Transverse colon (tissue), 4 donors: ENCODE measurements around the gene RAB9A. TPM values are rescaled to one million over a fixed set of nuclear protein-coding genes. Genes with fewer than 3 reads are reported as not detected.
A peak's percentile ranks its signal among the peaks of the same experiment; 100 is the strongest.

Source experiments
- DNase-seq: peaks from one replicate; pipeline ENCODE4 v3.0.0-alpha.2; 2019
- H3K27ac ChIP-seq, 4 donors: fragments of 200-600 bp; sonication (generic); 2 replicates each; pipeline ENCODE4 v1.5.1; 2016 to 2018; ENCODE audit warnings: inconsistent platforms in 4 of 4
- H3K27me3 ChIP-seq: fragments of 200-600 bp; sonication (generic); 2 replicates; pipeline ENCODE4 v1.5.1; 2017; ENCODE audit warnings: inconsistent platforms
- H3K36me3 ChIP-seq, 4 donors: fragments of 200-600 bp; sonication (generic); 2 replicates each; pipeline ENCODE4 v1.5.1; 2017 to 2019; ENCODE audit warnings: inconsistent platforms in 4 of 4
- H3K4me1 ChIP-seq, 4 donors: fragments of 200-600 bp; sonication (generic); 2 replicates each; pipeline ENCODE4 v1.5.1; 2017 to 2020; ENCODE audit warnings: inconsistent platforms in 4 of 4
- H3K4me3 ChIP-seq, 4 donors: fragments of 200-600 bp; sonication (generic); 1 replicate in 1 of 4; 2 replicates in 3 of 4; pipeline versions ENCODE4 v1.5.1 to v1.6.1; 2017 to 2019; ENCODE audit warnings: inconsistent platforms in 4 of 4
- H3K9me3 ChIP-seq, 2 donors: fragments of 200-600 bp; sonication (generic); 2 replicates each; pipeline ENCODE4 v1.5.1; 2017 to 2019; ENCODE audit warnings: inconsistent platforms in 2 of 2
- EP300 ChIP-seq: sonication (generic); formaldehyde crosslinking; IDR thresholded peaks from one replicate; pipeline ENCODE4 v1.6.1; 2017; ENCODE audit warnings: antibody characterized with exemption, low read depth
- POLR2A ChIP-seq: fragments of 450-650 bp; IDR thresholded peaks from one replicate; pipeline ENCODE4 v1.6.1; 2016; ENCODE audit warnings: antibody characterized with exemption, mild to moderate bottlenecking, moderate library complexity
- POLR2AphosphoS5 ChIP-seq, 3 donors: sonication (generic); formaldehyde crosslinking; IDR thresholded peaks; one replicate each; pipeline ENCODE4 v1.6.1; 2016; ENCODE audit warnings: antibody characterized with exemption in 3 of 3
- WGBS, 2 donors: methylation state at CpG; one replicate each; pipeline ENCODE4 v1.1.5; 2018; ENCODE audit warnings: low coverage in 1 of 2; 5-methylcytosine and 5-hydroxymethylcytosine counted together
- in situ Hi-C, 4 donors: fragments of 200-750 bp; cut with MboI; loops; one replicate each; pipeline versions ENCODE4 v1.15.0 to v1.15.1; 2017; ENCODE audit warnings: low sequenced_read_pairs in 3 of 4, low pct_ligation_motif_present in 1 of 4, low pct_unique_long_range_greater_than_20kb in 1 of 4
- intact Hi-C: fragments of 100-400 bp; cut with DNase I; formaldehyde crosslinking; loops from one replicate; pipeline ENCODE4 v1.15.1; 2023; ENCODE audit warnings: low total_unique reads
- total RNA-seq, 4 donors: library from RNA; depleted of rRNA; stranded (reverse); fragments of >200 nt; gene quantifications; one replicate each; pipeline ENCODE4 v1.1.0, GENCODE V29; 2016
- TF ChIP-seq, protein P1 (sequence below), 5 experiments: fragments of 200-600 bp in 3 of 5; fragments of 450-650 bp in 2 of 5; sonication (generic) in 3 of 5; IDR thresholded peaks; 1 replicate in 2 of 5; 2 replicates in 3 of 5; pipeline ENCODE4 v1.5.1; 2016 to 2017; ENCODE audit warnings: antibody characterized with exemption in 5 of 5, inconsistent platforms in 3 of 5, mild to moderate bottlenecking in 2 of 5, moderate library complexity in 1 of 5

The RAB9A gene
- total RNA-seq, 4 donors from 2014 or later, result 4.8 to 34.7 (median 17.0) TPM

DNA sequence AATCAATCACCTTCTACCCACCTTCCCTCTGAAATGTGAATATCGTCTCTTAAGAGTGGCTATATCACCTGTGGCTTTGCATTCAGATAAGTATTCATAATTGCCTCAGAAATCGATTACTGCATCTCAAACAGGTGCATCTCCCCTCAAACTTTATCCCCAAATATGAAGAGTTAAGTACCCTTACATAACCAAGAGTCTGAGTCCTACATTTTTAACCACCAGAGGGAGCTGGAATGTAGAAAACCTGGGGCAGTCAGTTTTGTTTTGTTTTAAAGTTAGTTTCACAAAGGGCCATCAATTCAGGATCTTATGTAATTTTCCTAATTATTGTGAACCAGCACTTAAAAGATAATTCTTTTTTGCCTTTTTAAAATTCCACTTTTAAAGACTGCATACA, 30.3 kb upstream of the RAB9A start:
- WGBS, 2 donors, result 11% methylated on average over 2 of the region's 2 CpGs; no CpG with 5 or more reads in 1 of the 2 donors
- intact Hi-C loops (no loop called here), in situ Hi-C loops (loop anchor here (10.0 to 25.0 kb wide), 4 partner anchors 76 to 696 kb away; partner anchors contain the start of genes GEMIN8 (in 1 of the 4), OFD1 (in 1 of the 4) and TRAPPC2 (in 1 of the 4))
- Histone ChIP-seq H3K4me1 (peaks cover 0 to 17% (median 4%) of the 10 kb centered on the region in 4 donors), H3K27me3 (no peaks in the 10 kb centered on the region), H3K27ac (peak overlapping the region; percentile 2 to 62 (median 26)), H3K9me3 (no peaks in the 10 kb centered on the region), H3K36me3 (no peaks in the 10 kb centered on the region), H3K4me3 (no peak overlapping the region)
- TF ChIP-seq, protein P1, sequence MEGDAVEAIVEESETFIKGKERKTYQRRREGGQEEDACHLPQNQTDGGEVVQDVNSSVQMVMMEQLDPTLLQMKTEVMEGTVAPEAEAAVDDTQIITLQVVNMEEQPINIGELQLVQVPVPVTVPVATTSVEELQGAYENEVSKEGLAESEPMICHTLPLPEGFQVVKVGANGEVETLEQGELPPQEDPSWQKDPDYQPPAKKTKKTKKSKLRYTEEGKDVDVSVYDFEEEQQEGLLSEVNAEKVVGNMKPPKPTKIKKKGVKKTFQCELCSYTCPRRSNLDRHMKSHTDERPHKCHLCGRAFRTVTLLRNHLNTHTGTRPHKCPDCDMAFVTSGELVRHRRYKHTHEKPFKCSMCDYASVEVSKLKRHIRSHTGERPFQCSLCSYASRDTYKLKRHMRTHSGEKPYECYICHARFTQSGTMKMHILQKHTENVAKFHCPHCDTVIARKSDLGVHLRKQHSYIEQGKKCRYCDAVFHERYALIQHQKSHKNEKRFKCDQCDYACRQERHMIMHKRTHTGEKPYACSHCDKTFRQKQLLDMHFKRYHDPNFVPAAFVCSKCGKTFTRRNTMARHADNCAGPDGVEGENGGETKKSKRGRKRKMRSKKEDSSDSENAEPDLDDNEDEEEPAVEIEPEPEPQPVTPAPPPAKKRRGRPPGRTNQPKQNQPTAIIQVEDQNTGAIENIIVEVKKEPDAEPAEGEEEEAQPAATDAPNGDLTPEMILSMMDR (IDR thresholded peaks at IDR 0.05), result peak; percentile 51 to 79 (median 68)
- no peak for TF ChIP-seq POLR2A
- DNase-seq, result no peak

DNA sequence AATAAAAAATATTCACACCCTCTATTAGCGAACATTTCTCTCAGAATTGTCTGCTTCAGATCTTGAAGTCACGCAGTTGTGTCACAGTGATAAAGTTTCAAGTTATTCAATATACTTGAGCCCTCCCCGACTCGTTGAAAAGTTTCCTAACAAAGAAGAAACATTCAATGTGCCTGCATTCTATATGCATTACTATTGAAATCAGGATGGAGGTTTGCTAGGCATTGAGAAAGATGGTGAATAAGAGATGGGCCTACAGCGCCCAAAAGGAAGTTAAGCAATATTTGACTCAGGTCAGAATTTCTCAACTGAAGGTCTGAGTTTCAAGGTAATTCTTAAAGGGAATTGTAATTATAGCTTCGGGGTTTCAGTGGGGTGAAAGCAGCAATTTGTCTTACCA, 29.9 kb upstream of the RAB9A start:
- Histone ChIP-seq H3K4me1 (peaks cover 0 to 13% (median under 1%) of the 10 kb centered on the region in 4 donors), H3K27me3 (no peaks in the 10 kb centered on the region), H3K27ac (peak overlapping the region; percentile 2 to 62 (median 26)), H3K9me3 (no peaks in the 10 kb centered on the region), H3K36me3 (no peaks in the 10 kb centered on the region), H3K4me3 (no peak overlapping the region)
- intact Hi-C loops (no loop called here), in situ Hi-C loops (loop anchor here (10.0 to 25.0 kb wide), 4 partner anchors 76 to 697 kb away; partner anchors contain the start of genes GEMIN8 (in 1 of the 4), OFD1 (in 1 of the 4) and TRAPPC2 (in 1 of the 4))
- WGBS, 2 donors, result 46 to 48% methylated on average over 4 to 6 of the region's 6 CpGs
- no peak for DNase-seq
- TF ChIP-seq, protein P1 (IDR thresholded peaks at IDR 0.05), result no peak
- TF ChIP-seq POLR2AphosphoS5 (IDR thresholded peaks at IDR 0.05) (no peak), POLR2A (no peak), EP300 (no peak)

DNA sequence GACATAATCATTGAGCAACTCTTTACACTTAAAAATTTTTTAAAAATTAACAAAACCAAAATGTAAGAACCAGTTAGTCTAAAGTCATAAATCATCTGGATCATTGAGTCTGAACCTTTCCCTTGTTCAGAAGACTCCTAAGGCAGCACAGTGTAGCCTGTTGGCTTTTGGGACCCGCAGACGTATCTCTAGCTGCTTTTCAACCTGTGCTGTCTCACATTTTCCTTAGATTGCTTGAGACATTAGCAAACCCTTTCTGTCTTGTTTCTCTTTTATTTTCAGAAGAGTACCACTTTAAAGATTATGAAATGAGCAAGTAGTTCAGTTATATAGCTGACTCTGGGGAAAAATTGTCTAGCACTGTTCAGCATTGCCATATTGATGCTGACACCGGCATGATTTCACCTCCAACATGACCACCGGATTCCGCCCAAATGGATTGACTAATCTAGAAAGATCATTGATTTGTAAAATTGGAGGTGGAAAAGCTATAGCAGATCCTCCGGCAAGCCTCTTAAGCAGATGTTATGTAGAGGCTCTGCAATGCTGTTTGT, 27.1 kb upstream of the RAB9A start:
- in situ Hi-C loops, result loop anchor here in 3 of 4 donors (5.0 to 25.0 kb wide), 5 partner anchors 80 to 700 kb away; partner anchors contain the start of gene GEMIN8 (in 1 of the 3)
- peak overlapping the region; percentile 61 to 81 (median 72) for H3K27ac ChIP-seq

DNA sequence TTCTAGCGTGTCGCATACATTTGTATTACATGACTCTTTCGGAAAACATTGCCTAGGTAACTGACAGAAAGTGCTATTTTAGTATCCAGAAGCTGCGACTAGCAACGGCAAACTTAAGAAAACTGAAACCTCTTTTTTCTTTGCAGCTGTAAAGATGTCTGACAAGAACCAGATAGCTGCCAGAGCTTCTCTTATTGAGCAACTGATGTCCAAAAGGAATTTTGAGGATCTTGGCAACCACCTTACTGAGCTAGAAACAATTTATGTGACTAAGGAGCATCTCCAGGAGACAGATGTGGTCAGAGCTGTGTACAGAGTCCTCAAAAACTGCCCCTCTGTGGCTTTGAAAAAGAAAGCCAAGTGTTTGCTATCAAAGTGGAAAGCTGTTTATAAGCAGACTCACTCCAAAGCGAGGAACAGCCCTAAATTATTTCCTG, 26.6 kb upstream of the RAB9A start:
- Histone ChIP-seq H3K4me3 (peak overlapping the region in 2 of 4 donors; percentile 6 to 20), H3K27ac (peak overlapping the region; percentile 61 to 81 (median 72)), H3K36me3 (no peaks in the 10 kb centered on the region), H3K27me3 (no peaks in the 10 kb centered on the region), H3K4me1 (peaks cover 0 to 10% (median 0%) of the 10 kb centered on the region in 4 donors), H3K9me3 (no peaks in the 10 kb centered on the region)
- 65% methylated on average over 6 of the region's 6 CpGs; no CpG with 5 or more reads in 1 of the 2 donors for WGBS, 2 donors
- DNase-seq, result no peak
- in situ Hi-C loops, result loop anchor here in 3 of 4 donors (5.0 to 25.0 kb wide), 5 partner anchors 80 to 700 kb away; partner anchors contain the start of gene GEMIN8 (in 1 of the 3)
- intact Hi-C loops, result loop anchor here (10.0 kb wide), 1 partner anchor 72 kb away; the partner anchor contains the start of genes OFD1 and TRAPPC2
- TF ChIP-seq EP300 (no peak), POLR2A (no peak), POLR2AphosphoS5 (IDR thresholded peaks at IDR 0.05) (peak in 2 of 3 donors; percentile 73 to 76)
- TF ChIP-seq, protein P1 (IDR thresholded peaks at IDR 0.05), result no peak

More for the DNA sequence above, 27.1 kb upstream of the RAB9A start:
- H3K4me1 ChIP-seq, result peaks cover 0 to 10% (median 0%) of the 10 kb centered on the region in 4 donors
- no peak for TF ChIP-seq EP300
- no peak for TF ChIP-seq POLR2A
- TF ChIP-seq, protein P1 (IDR thresholded peaks at IDR 0.05), result no peak
- TF ChIP-seq POLR2AphosphoS5 (IDR thresholded peaks at IDR 0.05), result no peak
- H3K27me3 ChIP-seq, result no peaks in the 10 kb centered on the region
- no peaks in the 10 kb centered on the region for H3K36me3 ChIP-seq
- no peaks in the 10 kb centered on the region for H3K9me3 ChIP-seq
- WGBS, 2 donors, result 47 to 75% methylated on average over 5 to 6 of the region's 6 CpGs
- H3K4me3 ChIP-seq, result peak overlapping the region in 2 of 4 donors; percentile 6 to 20
- no peak for DNase-seq
- intact Hi-C loops, result loop anchor here (10.0 kb wide), 1 partner anchor 73 kb away; the partner anchor contains the start of genes OFD1 and TRAPPC2
